Erythroblast (primary cell): ENCODE results near the gene CEP19.

Source experiments
- GATA1 ChIP-seq: IDR thresholded peaks from 2 replicates; pipeline ENCODE4 v1.6.1; 2011; ENCODE audit warnings: low read depth, mild to moderate bottlenecking, control low read depth, low read length, moderate library complexity
- POLR2A ChIP-seq: IDR thresholded peaks from 2 replicates; pipeline ENCODE4 v1.6.1; 2011; ENCODE audit warnings: mild to moderate bottlenecking, low read length

DNA sequence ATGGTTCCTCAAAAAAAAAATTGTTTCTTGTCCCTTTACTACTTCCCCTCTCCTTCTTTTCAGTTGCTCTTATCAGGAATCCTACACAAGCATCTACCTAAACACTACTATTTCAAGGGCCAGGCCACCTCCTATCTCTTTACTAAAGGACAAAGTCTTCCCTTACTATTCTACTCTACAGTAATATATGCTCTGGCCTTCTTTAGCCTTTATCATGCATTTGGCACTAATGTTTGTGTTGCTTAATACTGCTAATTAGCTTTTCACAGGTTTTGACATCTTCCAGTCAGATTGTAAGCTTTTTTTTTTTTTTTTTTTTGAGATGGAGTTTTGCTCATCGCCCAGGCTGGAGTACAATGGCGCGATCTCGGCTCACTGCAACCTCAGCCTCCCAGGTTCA is 5.3 kb downstream of the CEP19 start:
- TF ChIP-seq POLR2A (no peak), GATA1 (no peak)
